T-helper 1 cell (primary cell): ENCODE data around the gene MRGPRE.

Experiments
- DNase-seq, 5 donors: peaks; one replicate each; pipeline ENCODE4 v3.0.0-alpha.2; 2012 to 2020

MRGPRE gene

GRCh38 chr11:3194016-3194816, 38.0 kb downstream of the MRGPRE start:
- no peak for DNase-seq

GRCh38 chr11:3193373-3194015, 38.7 kb downstream of the MRGPRE start:
- DNase-seq: no peak

- no peak for DNase-seq
Measured at GRCh38 chr11:3192511-3193372, 39.5 kb downstream of the MRGPRE start.

GRCh38 chr11:3191586-3192324, 40.5 kb downstream of the MRGPRE start:
- no peak for DNase-seq

- DNase-seq: no peak
Measured at GRCh38 chr11:3190600-3190999, 41.6 kb downstream of the MRGPRE start.

- DNase-seq: no peak
Measured at GRCh38 chr11:3189886-3190583, 42.2 kb downstream of the MRGPRE start.

GRCh38 chr11:3189196-3189843, 42.9 kb downstream of the MRGPRE start:
- DNase-seq: no peak

GRCh38 chr11:3188496-3189195, 43.6 kb downstream of the MRGPRE start:
- no peak for DNase-seq

GRCh38 chr11:3186166-3186953, 45.9 kb downstream of the MRGPRE start:
- DNase-seq: no peak

GRCh38 chr11:3184732-3185347, 47.4 kb downstream of the MRGPRE start:
- no peak for DNase-seq

- DNase-seq: no peak
Measured at GRCh38 chr11:3183523-3183922, 48.7 kb downstream of the MRGPRE start.

- no peak for DNase-seq
Measured at GRCh38 chr11:3182462-3182852, 49.8 kb downstream of the MRGPRE start.

- DNase-seq: no peak
Measured at GRCh38 chr11:3181725-3182461, 50.3 kb downstream of the MRGPRE start.

GRCh38 chr11:3180869-3181268, 51.3 kb downstream of the MRGPRE start:
- no peak for DNase-seq

- no peak for DNase-seq
Measured at GRCh38 chr11:3178349-3178748, 53.9 kb downstream of the MRGPRE start.

- no peak for DNase-seq
Measured at GRCh38 chr11:3177931-3178330, 54.3 kb downstream of the MRGPRE start.
